ENCODE results near the gene GRIA4.

- TF ChIP-seq POLR2AphosphoS5 (IDR thresholded peaks at IDR 0.05; ENCODE audit: low read depth, low read length), result no peak
- TF ChIP-seq POLR2A (IDR thresholded peaks at IDR 0.05; ENCODE audit: low read depth, low read length), result no peak
- no peak for TF ChIP-seq TAF1 (IDR thresholded peaks at IDR 0.05; ENCODE audit: low read depth, low read length)
These were observed 420.7 kb downstream of the GRIA4 start for GRCh38 chr11:106030609-106031008.
